Stimulated activated CD4-positive, alpha-beta T cell treated with anti-CD3 and anti-CD28 coated beads, TNF-alpha, amount 100 ng/mL, for 24 hours (primary cell): ENCODE results near the gene RREB1.
"Not testable (repeated sequence)": the region's sequence is repeated elsewhere in the genome, so short reads cannot be mapped to it uniquely, and the experiment has no call there.

Source experiments
- DNase-seq, 3 experiments: peaks; one replicate each; pipeline ENCODE4 v3.0.0-alpha.2; 2020; ENCODE audit warnings: low read depth in 3 of 3

Gene RREB1

DNA sequence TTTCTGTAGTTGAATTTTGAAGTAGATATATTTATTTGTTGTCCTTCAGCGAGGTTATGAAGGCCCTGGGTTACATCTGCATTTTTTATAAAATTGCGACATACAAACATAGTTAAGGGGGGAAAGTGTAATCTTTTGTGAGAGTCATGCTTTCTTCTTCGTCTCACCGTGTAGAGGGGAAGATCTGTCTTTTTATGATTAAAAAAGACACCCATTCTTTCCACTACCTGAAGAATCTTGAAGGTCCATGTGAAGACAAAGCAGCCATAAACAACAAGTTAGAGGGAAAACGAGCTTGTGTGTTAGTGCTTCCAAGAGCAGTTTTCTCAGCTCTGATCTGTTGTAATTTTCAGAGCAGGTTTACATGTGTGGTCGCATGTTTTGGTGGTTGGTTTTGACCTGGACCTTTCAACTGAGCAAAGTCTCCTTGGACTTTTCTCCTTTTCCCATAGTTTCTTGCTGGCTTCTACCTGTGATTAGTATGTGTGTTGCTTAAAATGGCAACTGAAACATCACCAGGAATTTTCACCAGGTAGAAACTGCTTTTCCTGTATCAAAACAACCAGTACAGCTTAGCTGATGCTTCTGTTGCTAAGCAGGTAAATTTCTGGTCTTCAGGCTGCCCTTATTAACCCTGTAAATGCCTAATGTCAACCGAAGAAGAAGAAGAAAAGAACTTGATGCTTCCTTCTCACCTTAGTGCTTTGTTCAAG, 37.3 kb downstream of the RREB1 start:
- no peak for DNase-seq

DNA sequence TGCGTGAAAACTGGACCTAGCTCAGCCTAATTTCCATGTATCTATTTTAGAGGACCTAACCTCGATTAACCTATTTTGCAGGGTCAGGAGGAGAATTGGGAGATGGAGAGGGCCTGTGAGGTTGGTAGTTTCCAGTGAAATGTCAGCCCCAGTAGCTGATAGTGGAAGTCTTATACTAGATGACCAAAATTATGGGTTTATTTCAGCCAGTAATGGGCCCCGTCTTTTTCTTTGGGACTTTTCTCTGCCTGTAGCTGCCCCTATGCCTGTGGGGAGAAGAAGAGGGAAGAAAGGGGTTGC, 37.8 kb downstream of the RREB1 start:
- DNase-seq, result no peak

DNA sequence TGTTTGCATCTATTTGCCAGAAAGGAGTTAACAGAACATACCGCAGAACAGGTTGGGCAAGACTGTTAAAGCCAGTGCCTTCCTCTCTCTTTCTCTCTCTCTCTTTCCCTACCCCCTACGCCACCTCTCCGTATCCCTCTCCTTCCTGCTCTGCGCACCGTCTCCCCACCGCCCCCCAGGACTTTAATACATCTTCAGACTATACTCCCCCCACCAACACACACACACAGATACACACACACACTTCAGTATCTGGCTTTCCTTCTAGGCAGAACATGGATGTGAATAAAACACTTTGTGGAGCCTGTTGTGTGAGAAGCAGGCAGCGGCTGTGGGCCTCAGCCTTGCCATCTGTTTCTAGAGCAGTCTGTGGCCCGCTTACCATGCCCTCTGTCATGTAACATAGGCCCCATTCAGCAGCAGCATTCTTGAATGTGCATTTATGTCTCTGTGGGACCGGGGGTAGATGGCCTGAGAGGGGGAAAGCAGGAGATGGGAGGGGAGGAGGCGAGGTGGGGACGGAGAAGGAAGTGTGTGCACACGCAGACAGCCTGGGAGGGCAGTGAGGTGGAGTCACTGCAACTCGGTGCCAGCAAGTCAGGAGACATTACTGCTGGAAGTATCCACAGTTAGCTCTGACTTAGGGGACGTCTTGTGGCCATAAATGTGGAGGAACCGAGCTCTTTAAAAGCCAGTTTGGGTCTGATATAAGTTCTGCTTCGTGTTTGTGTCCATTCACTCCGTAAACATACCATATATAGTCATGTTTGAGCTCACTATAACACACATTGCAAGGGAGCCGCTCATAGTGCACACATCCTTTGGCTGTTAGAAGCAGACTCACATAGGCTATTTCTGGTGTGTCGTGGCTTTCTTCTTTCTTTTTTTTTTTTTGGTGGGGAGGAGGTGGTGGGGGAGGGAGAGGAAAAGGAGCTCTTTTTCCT, 38.4 kb downstream of the RREB1 start:
- no peak for DNase-seq

DNA sequence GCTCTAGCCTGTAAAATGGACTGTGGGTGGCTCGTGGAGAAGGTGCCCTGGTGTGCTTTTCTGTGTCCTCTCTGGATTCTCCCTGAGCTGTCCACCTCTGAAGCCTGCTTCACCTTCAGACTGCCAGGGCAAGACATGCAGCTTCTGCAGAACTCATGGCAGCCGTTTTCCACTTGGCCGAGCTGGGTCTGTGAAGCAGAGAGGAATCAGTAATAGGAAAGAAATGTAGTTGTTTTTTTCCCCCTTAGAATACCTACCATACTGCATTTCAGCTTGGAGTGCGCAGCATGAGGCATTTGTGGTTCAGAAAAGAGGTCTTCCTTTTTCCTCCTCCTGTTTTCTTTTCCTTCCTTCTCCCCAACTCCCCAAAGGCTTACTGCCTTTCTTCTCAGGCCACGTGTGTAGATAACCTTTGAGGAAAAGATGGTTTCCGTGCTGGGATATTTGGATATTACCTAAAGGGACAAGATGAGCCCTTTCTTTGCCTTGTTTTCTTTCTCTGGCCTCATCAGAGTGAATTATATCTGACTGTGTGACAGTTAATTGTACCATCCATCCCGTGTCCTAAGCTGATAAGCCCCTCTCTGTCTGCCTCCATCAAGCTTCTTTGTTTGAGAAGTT, 39.4 kb downstream of the RREB1 start:
- no peak for DNase-seq

DNA sequence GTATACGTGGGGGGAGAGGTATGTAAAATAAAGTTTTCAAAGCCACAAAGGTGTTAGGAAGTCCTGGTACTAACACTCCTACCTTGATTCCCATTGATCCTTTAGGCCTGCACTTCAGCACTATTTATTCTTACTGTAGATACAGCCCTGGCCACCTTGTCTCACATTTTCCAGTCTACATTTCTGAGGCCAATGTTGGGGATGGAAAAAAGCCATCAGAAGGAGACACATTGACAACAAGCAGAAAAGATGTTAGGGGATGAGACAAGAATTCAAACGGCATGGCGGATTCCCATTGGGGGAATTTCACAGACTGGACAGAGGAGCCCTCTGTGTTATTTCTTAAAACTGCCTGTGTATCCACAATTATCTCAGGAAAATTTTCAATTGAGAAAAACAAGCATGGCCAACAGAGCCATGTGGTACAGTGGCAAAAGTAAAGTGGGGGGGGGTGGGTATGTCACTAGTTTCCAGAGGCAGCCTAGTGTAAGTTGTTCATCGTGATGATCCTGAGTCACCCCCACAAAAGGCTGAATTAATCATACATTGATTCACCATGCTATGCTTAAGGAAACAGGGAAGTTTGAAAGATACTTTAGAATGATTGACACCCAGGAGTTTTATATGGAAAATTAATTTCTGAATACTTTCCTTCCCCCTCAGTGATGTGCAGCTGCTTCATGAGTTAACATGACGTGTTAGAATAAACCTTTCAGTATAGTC, 40.5 kb downstream of the RREB1 start:
- DNase-seq, result no peak

DNA sequence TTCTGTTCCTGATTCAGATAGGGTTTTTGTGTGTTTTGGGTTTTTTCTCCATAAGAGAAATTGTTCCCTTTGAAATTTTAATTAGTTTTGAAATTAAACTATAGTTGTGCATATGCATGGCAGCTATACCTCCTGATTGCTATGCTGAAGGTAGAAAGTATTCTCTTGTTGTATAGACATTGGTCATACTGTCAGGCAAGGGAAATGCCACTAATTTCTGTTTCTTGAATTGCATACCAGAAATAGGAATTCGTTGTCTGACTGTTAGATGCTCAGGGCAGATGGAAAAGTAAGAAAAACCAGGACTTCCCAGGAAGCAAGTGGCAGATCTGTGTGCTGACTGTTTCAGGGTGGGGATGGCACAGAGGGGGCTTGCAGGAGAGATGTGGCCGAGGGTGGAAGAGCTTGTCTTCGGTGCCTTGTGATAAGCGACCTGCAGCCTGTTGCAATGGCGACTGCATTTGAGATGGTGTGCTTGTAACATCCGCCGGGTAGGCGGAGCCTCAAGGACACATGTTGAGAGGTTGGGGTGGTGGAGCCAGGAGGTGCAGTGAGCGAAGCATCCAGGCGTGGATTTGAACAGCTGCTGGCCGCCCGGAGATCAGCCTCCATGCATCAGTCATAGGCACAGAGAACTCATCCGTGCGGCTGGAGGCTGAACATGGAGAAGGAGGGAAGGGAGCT, 42.8 kb downstream of the RREB1 start:
- no peak for DNase-seq

DNA sequence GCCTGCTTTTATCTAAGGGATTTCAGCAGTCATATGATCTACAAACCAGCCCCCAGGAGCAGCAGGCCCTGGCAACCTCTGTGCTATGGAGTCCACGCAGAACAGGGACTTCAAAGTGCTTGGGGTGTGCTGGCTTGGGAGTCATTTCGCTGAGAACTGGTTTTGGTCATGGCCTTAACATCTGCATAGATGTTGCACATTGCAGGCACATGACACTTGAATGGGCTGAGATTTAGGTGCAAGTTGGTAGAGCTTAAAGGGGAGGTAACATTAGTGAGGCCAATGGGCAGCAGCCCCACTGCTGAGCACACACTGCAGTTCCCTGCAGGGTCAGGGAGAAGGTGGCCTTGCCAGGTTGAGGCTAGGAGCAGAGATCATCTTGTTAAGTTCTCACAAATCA, 43.6 kb downstream of the RREB1 start:
- no peak for DNase-seq

DNA sequence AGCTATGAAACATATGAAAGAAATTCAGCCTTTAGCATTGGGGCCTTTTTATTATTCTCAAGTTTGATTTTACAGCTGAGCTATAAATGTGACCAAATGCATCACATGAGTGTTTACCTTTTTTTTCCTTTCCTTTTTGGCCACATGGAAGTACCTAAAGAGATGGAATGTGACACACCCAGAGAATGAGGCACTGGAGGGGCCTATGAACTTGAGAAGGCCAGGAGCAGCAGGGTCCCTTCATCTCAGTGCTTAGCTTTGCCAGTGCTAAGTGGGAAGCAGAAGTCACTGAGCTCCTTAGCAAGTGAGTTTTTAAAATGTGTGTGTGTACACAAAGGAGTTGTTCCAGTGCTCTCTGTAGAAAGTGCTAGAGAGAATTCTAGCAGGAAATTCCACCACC, 44.7 kb downstream of the RREB1 start:
- DNase-seq, result no peak

DNA sequence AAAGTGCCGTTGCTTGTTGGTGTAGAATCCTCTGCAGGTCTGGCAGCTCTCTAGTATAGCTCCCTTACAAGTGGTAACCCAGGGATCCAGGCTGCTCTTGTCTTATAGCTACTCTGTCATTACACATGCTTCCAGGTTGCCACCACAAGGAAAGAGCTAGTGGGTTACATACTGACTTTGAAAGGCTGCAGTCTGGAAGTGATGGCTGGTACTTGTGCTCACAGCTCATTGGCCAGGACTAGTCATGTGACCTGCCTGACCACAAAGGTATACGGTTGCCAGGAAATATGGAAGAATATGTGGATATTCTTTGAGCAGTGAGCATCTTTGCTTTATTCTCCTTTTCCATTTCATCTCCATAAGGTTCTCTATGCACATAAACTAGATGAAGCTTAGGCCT, 46.0 kb downstream of the RREB1 start:
- DNase-seq, result no peak

DNA sequence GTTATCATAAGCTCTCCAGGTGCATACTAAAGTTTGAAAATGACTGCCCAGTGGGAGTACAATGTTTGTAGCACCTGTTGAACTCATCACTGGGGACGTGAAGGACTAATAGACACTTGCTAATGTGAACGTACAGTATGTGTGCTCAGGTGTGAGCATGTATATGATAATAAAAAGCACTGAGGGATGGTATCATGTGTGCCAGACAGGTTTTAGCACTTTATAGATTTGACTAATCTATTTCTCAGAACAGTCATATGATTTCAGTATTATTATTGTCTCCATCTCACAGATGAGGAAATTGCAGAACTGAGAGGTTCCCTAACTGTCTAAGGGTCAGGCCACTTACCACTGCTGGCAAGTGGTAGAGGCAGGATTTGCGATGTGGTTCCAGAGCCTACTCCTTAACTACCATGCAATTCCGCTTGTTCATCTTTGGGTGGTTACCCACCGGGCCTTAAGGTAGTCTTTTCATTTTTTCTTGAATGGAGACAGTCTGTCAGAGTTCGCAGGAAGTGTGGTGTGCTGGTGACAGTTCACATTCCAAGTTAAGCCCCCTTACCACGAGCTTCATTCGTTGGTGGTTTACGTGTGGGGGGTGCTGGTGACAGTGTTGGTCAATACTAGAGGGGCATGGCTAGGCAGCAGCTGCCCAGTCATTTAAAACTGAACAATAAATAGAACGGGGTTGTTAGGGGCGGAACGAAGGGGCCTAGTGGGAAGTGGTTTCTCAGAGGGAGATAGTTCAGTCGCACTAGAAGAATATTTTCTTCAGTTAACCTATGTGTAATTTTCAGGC, 46.8 kb downstream of the RREB1 start:
- no peak for DNase-seq

DNA sequence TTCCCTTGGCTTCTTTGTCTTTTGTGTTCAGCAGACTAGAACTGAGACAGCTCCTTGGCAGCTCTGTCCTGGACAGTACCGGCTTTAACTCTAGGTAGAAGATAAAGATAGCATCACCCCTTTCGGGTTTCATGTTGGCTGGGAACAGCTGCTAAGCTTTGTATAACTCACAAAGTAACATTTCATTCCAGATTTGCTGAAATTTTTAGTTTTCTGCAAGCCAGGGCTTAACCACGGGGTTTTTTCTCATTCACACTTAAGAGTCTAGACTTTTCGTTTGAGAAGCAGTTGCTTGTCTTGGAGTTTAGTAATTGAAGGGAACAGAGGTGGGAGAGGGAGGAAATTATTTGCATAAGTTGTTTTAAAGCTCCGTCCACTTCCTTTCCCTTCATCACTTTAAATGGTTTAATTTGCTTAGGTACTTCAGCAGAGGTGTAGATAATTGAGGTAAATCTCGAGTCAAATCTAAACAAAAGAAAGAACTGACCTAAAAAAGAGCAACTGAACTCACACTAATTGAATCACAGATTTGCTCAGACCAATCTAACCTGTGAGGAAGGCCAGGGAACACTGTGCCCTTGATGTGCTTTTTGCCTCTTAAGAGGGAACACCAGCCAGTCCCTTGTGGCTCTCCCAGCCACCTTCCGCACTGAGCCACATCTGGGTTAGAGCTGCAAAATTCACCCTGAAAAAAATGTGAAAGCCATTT, 48.3 kb downstream of the RREB1 start:
- no peak for DNase-seq

DNA sequence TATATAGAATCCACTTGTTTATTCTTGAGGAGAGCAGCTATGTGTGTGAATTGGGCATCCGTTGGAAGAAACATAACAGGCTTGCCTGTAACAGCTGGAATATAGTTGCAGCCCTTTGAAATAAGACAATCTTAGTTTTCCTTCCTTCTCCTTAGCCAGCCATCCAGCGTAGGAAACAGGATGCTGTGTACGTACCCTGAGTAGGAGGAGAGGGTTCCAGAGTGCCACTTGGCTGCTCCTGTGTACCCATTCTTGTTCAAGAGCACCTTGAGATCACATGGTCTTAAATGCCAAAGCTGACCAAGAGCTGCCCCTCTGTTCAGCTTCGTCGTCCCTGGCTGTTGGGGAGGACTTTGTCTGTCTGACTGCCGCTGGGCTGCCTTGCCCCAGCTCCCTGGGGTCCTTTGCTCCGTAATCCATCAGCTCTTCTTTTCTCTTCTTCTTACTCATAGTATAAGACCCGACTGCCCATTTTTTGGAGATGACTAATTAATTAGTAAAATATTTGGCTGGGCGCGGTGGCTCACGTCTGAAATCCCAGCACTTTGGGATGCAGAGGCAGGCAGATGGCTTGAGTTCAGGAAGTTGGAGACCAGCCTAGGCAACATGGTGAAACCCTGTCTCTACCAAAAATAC, 49.0 kb downstream of the RREB1 start:
- DNase-seq, result no peak

DNA sequence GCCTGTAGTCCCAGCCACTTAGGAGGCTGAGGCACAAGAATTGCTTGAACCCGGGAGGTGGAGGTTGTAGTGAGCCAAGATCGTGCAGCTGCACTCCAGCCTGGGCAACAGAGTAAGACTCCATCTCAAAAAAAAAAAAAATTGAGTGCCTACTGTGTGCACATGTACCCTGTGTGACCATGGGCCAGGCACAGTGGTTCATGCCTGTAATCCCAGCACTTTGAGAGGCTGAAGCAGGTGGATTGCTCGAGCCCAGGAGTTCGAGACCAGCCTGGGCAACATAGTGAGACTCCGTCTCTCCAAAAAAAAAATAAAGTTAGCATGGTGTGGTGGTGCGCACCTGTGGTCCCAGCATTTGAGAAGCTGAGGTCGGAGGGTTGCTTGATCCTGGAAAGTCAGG, 49.5 kb downstream of the RREB1 start:
- DNase-seq, result not testable (repeated sequence)

DNA sequence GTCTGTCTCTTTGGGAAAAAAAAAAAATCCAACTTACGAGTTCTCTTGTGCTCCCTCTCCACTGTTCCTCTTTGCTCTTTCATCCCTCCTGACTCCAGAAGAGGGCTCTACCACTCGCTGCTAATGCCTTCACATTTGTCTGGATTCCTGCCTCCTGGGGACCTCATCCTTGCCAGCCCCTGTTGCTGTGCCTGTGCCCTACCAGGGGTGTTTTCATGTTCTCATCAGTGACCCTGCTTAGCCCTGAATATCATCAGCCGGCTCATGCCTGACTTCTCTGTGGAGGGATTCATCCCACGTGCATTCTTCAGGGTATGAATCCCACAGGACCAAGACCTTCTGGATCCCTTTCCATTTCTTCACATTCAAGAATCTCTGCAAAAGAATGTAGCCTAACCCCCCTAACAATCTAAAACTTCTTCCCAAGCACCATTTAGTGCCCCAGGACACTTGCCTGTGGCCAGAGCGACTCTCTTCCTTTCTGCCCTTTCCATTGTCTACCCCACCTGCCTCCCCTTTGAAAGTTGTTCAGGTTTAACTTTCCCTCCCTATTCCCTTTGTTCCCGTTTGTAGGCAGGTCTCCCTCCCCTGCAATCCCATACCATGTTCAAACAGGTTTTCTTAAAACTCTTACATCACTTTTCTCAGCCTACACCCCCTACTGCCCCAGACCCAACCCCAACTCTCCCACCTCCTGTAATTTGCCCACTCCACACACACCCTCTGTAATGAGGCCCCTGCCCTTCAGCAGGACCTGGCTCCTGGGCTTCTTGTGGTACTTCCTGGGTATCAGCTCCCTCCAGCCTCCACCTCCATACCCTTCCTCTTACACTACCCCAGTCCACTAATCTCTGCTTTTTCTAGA, 50.2 kb downstream of the RREB1 start:
- no peak for DNase-seq

DNA sequence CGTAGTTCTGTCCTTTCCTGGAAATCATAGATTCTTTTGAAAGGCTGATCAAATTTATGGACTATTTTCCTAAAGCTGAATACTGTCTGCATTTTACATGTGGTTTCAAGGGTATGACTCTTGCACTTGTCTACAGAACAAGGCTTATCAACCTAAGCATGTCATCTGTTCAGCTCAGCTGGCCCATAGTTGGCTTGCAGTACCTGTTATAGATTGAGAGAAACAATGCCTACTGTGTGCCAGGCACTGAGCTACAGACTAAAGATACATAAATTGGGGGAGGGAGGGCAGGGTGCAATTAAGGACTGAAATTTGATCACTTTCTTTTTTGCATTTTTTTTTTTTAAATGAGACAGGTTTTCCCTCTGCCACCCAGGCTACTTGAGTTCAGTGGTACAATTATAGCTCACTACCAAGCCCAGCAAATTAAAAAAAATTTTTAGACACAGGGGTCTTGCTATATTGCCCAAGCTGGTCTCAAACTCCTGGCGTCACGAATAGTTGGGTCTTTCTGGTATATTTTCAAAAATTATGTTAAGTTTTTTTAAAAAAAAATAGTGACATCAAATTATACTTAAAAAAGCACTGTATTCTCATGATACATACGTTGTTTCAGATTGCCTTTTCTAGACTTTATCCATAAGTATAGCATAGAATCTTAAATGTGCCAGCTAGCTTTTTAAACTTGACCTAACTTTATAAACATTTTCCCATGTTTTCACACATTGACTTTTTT, 52.2 kb downstream of the RREB1 start:
- no peak for DNase-seq

DNA sequence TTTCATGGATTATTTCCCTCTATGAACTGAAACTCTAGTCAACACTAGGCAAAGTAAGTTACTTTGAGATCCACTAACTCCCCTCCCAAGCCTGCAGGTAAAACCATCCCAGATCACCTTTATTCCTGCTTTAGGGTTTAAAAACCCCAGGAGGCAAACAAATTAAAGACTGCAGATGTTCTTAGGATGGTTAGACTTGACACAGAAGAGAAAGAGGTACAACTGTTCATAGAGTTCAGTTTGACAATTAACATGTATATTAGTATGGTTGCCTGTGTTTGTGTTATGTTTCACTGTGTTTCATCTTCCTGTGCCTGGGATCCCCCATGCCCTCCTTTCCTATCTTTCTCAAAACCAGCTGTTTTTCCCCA, 53.5 kb downstream of the RREB1 start:
- DNase-seq, result no peak

DNA sequence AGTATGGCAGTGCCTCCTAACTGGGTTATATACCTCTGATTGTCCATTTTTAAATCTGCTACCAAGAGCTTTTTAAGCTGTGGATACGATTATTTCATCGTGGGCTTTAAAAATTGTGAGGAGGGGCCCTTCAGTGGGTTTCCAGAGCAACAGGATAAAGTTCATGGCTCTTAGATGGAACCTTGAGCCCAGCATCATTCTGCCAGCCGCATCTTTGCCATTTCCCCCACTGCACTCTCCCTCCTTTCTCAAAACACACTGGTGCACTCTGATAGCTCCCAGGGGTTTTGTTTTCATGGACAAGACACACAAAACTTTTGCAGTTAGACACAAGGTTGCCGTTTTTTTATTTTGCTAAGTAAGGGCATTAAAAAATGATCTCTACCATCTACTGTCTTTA, 54.1 kb downstream of the RREB1 start:
- DNase-seq, result no peak

DNA sequence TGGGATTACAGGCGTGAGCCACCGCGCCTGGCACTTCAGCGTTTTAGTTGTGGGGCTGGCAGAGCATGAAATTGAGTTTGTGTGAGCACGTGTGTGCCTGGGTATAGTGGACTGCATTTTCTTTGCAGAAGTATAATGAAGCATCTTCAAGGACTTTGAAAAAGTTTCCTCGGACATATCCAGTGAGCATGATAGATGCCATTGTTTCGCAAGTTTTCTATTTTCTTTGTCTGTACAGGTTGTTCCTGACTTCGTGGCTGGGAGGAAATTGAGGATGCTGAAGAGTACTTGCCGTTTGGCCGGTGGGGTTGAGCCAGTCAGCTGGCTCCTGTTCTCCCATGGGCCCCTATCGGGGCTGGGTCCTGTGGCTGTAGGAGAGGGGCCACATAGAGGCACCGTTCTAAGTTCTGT, 55.9 kb downstream of the RREB1 start:
- DNase-seq, result no peak
